ENCODE results near the gene ZBTB16. TPM values are rescaled to one million over a fixed set of nuclear protein-coding genes. Genes with fewer than 3 reads are reported as not detected.

ZBTB16 gene
- polyA plus RNA-seq, 1 donor (not counting 4 experiments of a cell fraction or from before 2014, with no cell fraction given), result 0.18 TPM

GRCh38 chr11:114250993-114251814 is 191.7 kb downstream of the ZBTB16 start:
- no peak for DNase-seq (ENCODE audit: low read depth, low spot score)
- Histone ChIP-seq H3K36me3 (ENCODE audit: control insufficient read depth in 2 of 2, extremely low read depth in 1 of 2, insufficient read depth in 2 of 2, low read length in 2 of 2) (no peaks in the 10 kb centered on the region), H3K4me3 (ENCODE audit: control insufficient read depth in 2 of 3, extremely low read depth in 1 of 3, insufficient read depth in 2 of 3, low read depth in 1 of 3, low read length in 3 of 3) (no peak overlapping the region), H4K20me1 (ENCODE audit: control insufficient read depth, extremely low read depth, insufficient read depth, low read length) (no peaks in the 10 kb centered on the region), H3K27me3 (ENCODE audit: control insufficient read depth, extremely low read depth, insufficient read depth, low read length) (no peaks in the 10 kb centered on the region), H3K4me1 (ENCODE audit: control insufficient read depth, extremely low read depth, insufficient read depth, low read length) (no peaks in the 10 kb centered on the region), H3K9ac (ENCODE audit: control insufficient read depth, extremely low read depth, insufficient read depth, low read length) (no peak overlapping the region), H3K4me2 (ENCODE audit: control insufficient read depth, extremely low read depth, insufficient read depth, low read depth, low read length) (no peak overlapping the region), H3K27ac (ENCODE audit: control insufficient read depth, insufficient read depth, low read length) (no peak overlapping the region), H3K9me3 (ENCODE audit: control insufficient read depth, low read depth, low read length) (no peaks in the 10 kb centered on the region), H3K9me1 (ENCODE audit: control insufficient read depth, extremely low read depth, insufficient read depth, low read length) (no peaks in the 10 kb centered on the region), H2AFZ (ENCODE audit: control insufficient read depth, low read length) (no peak overlapping the region), H3K79me2 (ENCODE audit: control insufficient read depth, insufficient read depth, low read length) (no peaks in the 10 kb centered on the region)
- FAIRE-seq, result no peak
- dilution Hi-C loops (cut with MboI; ENCODE audit: extremely low pct_ligation_motif_present, low sequenced_read_pairs), result loop anchor here (25.0 kb wide), 1 partner anchor 214 kb away; no protein-coding TSS in a partner anchor
- TF ChIP-seq CTCF (optimal IDR thresholded peaks at IDR 0.05 in 1 of 3, IDR thresholded peaks at IDR 0.05 in 1 of 3, conservative IDR thresholded peaks at IDR 0.05 in 1 of 3; ENCODE audit: extremely low read depth in 1 of 3, insufficient read depth in 2 of 3, low read length in 3 of 3), result no peak
- no peak for TF ChIP-seq EZH2 (IDR thresholded peaks at IDR 0.05; ENCODE audit: low read length)

DNA sequence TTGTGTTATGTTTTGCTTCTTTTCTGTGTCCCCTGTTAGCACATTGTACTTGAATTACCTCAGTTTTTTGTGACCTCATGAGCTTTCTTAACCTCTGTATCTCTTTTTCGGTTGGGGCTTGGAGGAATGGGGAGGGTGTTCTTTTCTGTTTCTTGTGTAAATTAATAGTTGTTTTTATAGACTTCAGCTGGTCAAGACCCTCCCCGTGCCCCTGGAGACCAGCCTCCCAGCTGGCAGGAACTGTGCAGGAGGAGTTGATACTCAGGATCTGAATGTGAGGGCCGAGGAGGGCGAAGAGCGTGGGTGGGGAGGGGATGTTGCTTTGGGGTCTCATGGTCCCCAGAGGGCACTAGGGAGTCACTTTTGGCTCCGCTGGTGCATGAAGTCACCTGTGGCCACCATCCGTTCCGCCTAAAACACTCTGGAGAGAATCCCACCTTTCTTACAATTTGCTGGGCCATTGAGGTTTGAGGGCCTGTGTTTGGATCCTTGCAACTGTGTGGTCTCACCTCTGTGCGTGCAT is 192.4 kb downstream of the ZBTB16 start:
- H2AFZ ChIP-seq (ENCODE audit: control insufficient read depth, low read length), result no peak overlapping the region
- TF ChIP-seq CTCF (optimal IDR thresholded peaks at IDR 0.05 in 1 of 3, IDR thresholded peaks at IDR 0.05 in 1 of 3, conservative IDR thresholded peaks at IDR 0.05 in 1 of 3; ENCODE audit: extremely low read depth in 1 of 3, insufficient read depth in 2 of 3, low read length in 3 of 3) (no peak), EZH2 (IDR thresholded peaks at IDR 0.05; ENCODE audit: low read length) (no peak)
- no peaks in the 10 kb centered on the region for H3K4me1 ChIP-seq (ENCODE audit: control insufficient read depth, extremely low read depth, insufficient read depth, low read length)
- H3K27ac ChIP-seq (ENCODE audit: control insufficient read depth, insufficient read depth, low read length), result no peak overlapping the region
- H3K36me3 ChIP-seq (ENCODE audit: control insufficient read depth in 2 of 2, extremely low read depth in 1 of 2, insufficient read depth in 2 of 2, low read length in 2 of 2), result no peaks in the 10 kb centered on the region
- no peaks in the 10 kb centered on the region for H4K20me1 ChIP-seq (ENCODE audit: control insufficient read depth, extremely low read depth, insufficient read depth, low read length)
- dilution Hi-C loops (cut with MboI; ENCODE audit: extremely low pct_ligation_motif_present, low sequenced_read_pairs), result loop anchor here (25.0 kb wide), 1 partner anchor 215 kb away; no protein-coding TSS in a partner anchor
- H3K9me1 ChIP-seq (ENCODE audit: control insufficient read depth, extremely low read depth, insufficient read depth, low read length), result no peaks in the 10 kb centered on the region
- H3K9ac ChIP-seq (ENCODE audit: control insufficient read depth, extremely low read depth, insufficient read depth, low read length), result no peak overlapping the region
- no peaks in the 10 kb centered on the region for H3K9me3 ChIP-seq (ENCODE audit: control insufficient read depth, low read depth, low read length)
- no peak overlapping the region for H3K4me2 ChIP-seq (ENCODE audit: control insufficient read depth, extremely low read depth, insufficient read depth, low read depth, low read length)
- FAIRE-seq, result no peak
- peaks cover 2% of the 10 kb centered on the region for H3K27me3 ChIP-seq (ENCODE audit: control insufficient read depth, extremely low read depth, insufficient read depth, low read length)
- no peak for DNase-seq (ENCODE audit: low read depth, low spot score)
- H3K4me3 ChIP-seq (ENCODE audit: control insufficient read depth in 2 of 3, extremely low read depth in 1 of 3, insufficient read depth in 2 of 3, low read depth in 1 of 3, low read length in 3 of 3), result no peak overlapping the region
- no peaks in the 10 kb centered on the region for H3K79me2 ChIP-seq (ENCODE audit: control insufficient read depth, insufficient read depth, low read length)
